ENCODE results near the gene TNK2.
"Not testable (repeated sequence)": the region's sequence is repeated elsewhere in the genome, so short reads cannot be mapped to it uniquely, and the experiment has no call there.

TNK2 gene

GRCh38 chr3:195822131-195822696, 86.1 kb downstream of the TNK2 start:
- Histone ChIP-seq H3K4me3 (no peak overlapping the region), H3K27ac (no peak overlapping the region), H3K36me3 (no peaks in the 10 kb centered on the region), H3K27me3 (no peaks in the 10 kb centered on the region), H4K20me1 (no peaks in the 10 kb centered on the region), H3K4me2 (no peak overlapping the region), H3K9ac (no peak overlapping the region), H3K9me3 (peaks cover 4% of the 10 kb centered on the region; the same call in 1 of the 2 replicates), H3K4me1 (peaks cover 49% of the 10 kb centered on the region)
- no peak for TF ChIP-seq Cebpa-rat (IDR thresholded peaks at IDR 0.05)

- Histone ChIP-seq H3K27ac (no peak overlapping the region), H3K27me3 (no peaks in the 10 kb centered on the region), H3K9ac (no peak overlapping the region), H3K4me3 (no peak overlapping the region), H3K9me3 (peaks cover 4% of the 10 kb centered on the region; the same call in 1 of the 2 replicates), H4K20me1 (no peaks in the 10 kb centered on the region), H3K4me1 (peaks cover 49% of the 10 kb centered on the region), H3K36me3 (no peaks in the 10 kb centered on the region), H3K4me2 (peak overlapping the region; percentile 18; the same call in 1 of the 2 replicates)
- TF ChIP-seq Cebpa-rat (IDR thresholded peaks at IDR 0.05): no peak
Observed at GRCh38 chr3:195821403-195822130, 86.8 kb downstream of the TNK2 start.

GRCh38 chr3:195820901-195821300, 87.5 kb downstream of the TNK2 start:
- TF ChIP-seq Cebpa-rat (IDR thresholded peaks at IDR 0.05): no peak
- no peak overlapping the region for H3K4me2 ChIP-seq
- H3K9ac ChIP-seq: no peak overlapping the region
- H3K27ac ChIP-seq: no peak overlapping the region
- no peaks in the 10 kb centered on the region for H3K36me3 ChIP-seq
- H3K9me3 ChIP-seq: peaks cover 4% of the 10 kb centered on the region; the same call in 1 of the 2 replicates
- H3K4me3 ChIP-seq: no peak overlapping the region
- H3K4me1 ChIP-seq: peaks cover 42% of the 10 kb centered on the region
- H3K27me3 ChIP-seq: no peaks in the 10 kb centered on the region
- H4K20me1 ChIP-seq: no peaks in the 10 kb centered on the region

- Histone ChIP-seq H3K36me3 (no peaks in the 10 kb centered on the region), H3K4me1 (peaks cover 35% of the 10 kb centered on the region), H3K9ac (no peak overlapping the region), H3K9me3 (peaks cover 4% of the 10 kb centered on the region; the same call in 1 of the 2 replicates), H3K27me3 (no peaks in the 10 kb centered on the region), H3K4me2 (0 out of 2 replicates have a peak overlapping the region, but pooled peaks have one; percentile 3), H3K4me3 (no peak overlapping the region), H3K27ac (no peak overlapping the region), H4K20me1 (no peaks in the 10 kb centered on the region)
- TF ChIP-seq Cebpa-rat (IDR thresholded peaks at IDR 0.05): no peak
Observed at GRCh38 chr3:195820186-195820585, 88.2 kb downstream of the TNK2 start.

- Histone ChIP-seq H3K27ac (no peak overlapping the region), H3K4me1 (peaks cover 21% of the 10 kb centered on the region), H3K4me3 (no peak overlapping the region), H3K4me2 (no peak overlapping the region), H3K27me3 (no peaks in the 10 kb centered on the region), H3K9ac (no peak overlapping the region), H3K9me3 (no peaks in the 10 kb centered on the region), H3K36me3 (no peaks in the 10 kb centered on the region), H4K20me1 (no peaks in the 10 kb centered on the region)
- TF ChIP-seq Cebpa-rat (IDR thresholded peaks at IDR 0.05): no peak
Observed at GRCh38 chr3:195818301-195818700, 90.0 kb downstream of the TNK2 start.

- no peaks in the 10 kb centered on the region for H3K36me3 ChIP-seq
- H3K9me3 ChIP-seq: no peaks in the 10 kb centered on the region
- H3K4me2 ChIP-seq: no peak overlapping the region
- TF ChIP-seq Cebpa-rat (IDR thresholded peaks at IDR 0.05): no peak
- no peak overlapping the region for H3K4me3 ChIP-seq
- H3K27me3 ChIP-seq: no peaks in the 10 kb centered on the region
- no peaks in the 10 kb centered on the region for H4K20me1 ChIP-seq
- peaks cover 22% of the 10 kb centered on the region for H3K4me1 ChIP-seq
- H3K9ac ChIP-seq: no peak overlapping the region
- no peak overlapping the region for H3K27ac ChIP-seq
Observed at GRCh38 chr3:195817578-195818135, 90.7 kb downstream of the TNK2 start.

GRCh38 chr3:195816276-195816913, 92.0 kb downstream of the TNK2 start:
- not testable (repeated sequence) for H3K27me3 ChIP-seq, H3K36me3 ChIP-seq, H3K4me3 ChIP-seq, H3K27ac ChIP-seq, H3K9ac ChIP-seq, H4K20me1 ChIP-seq, H3K4me2 ChIP-seq, H3K9me3 ChIP-seq
- peaks cover 31% of the 10 kb centered on the region for H3K4me1 ChIP-seq

GRCh38 chr3:195815169-195815771, 93.1 kb downstream of the TNK2 start:
- Histone ChIP-seq H3K27ac (no peak overlapping the region), H4K20me1 (no peaks in the 10 kb centered on the region), H3K9ac (no peak overlapping the region), H3K9me3 (no peaks in the 10 kb centered on the region), H3K4me3 (no peak overlapping the region), H3K27me3 (no peaks in the 10 kb centered on the region), H3K4me1 (peaks cover 32% of the 10 kb centered on the region), H3K4me2 (no peak overlapping the region), H3K36me3 (no peaks in the 10 kb centered on the region)
- no peak for TF ChIP-seq Cebpa-rat (IDR thresholded peaks at IDR 0.05)

- Histone ChIP-seq H3K4me3 (no peak overlapping the region), H3K27ac (no peak overlapping the region), H3K27me3 (no peaks in the 10 kb centered on the region), H3K36me3 (no peaks in the 10 kb centered on the region), H4K20me1 (no peaks in the 10 kb centered on the region), H3K9ac (no peak overlapping the region), H3K9me3 (no peaks in the 10 kb centered on the region), H3K4me2 (no peak overlapping the region), H3K4me1 (peaks cover 39% of the 10 kb centered on the region)
- TF ChIP-seq Cebpa-rat (IDR thresholded peaks at IDR 0.05): no peak
Observed at GRCh38 chr3:195813916-195814640, 94.3 kb downstream of the TNK2 start.

All from BLaER1 (cell line).